HG02885 (cell line): ENCODE results near the gene SFR1.

Experiments
- ATAC-seq: cut with Tn5 transposase; IDR thresholded peaks from one replicate; pipeline ENCODE4 v1.9.1; 2021; ENCODE audit warnings: mild to moderate bottlenecking; ENCODE audit not compliant: unreplicated experiment, poor library complexity

The SFR1 gene

GRCh38 chr10:104121485-104122224, at the start of gene SFR1:
Gene SFR1, plus strand, starts transcription at chr10:104122171. Its CDS starts 13 bp downstream, at chr10:104122184.
- ATAC-seq, result peak; percentile 94

- no peak for ATAC-seq
Measured at GRCh38 chr10:104072786-104073185, 49.2 kb upstream of the SFR1 start.

GRCh38 chr10:104074505-104074904, 47.5 kb upstream of the SFR1 start:
- ATAC-seq, result no peak

GRCh38 chr10:104076743-104077160, 45.2 kb upstream of the SFR1 start:
- no peak for ATAC-seq

GRCh38 chr10:104077247-104077646, 44.7 kb upstream of the SFR1 start:
- ATAC-seq, result no peak

GRCh38 chr10:104077663-104078151, 44.3 kb upstream of the SFR1 start:
- no peak for ATAC-seq

- no peak for ATAC-seq
Measured at GRCh38 chr10:104080762-104081161, 41.2 kb upstream of the SFR1 start.

- ATAC-seq, result no peak
Measured at GRCh38 chr10:104081998-104082397, 40.0 kb upstream of the SFR1 start.

GRCh38 chr10:104084482-104085142, 37.4 kb upstream of the SFR1 start:
- ATAC-seq, result no peak

GRCh38 chr10:104085801-104086400, 36.1 kb upstream of the SFR1 start, which contains the start of gene COL17A1:
Gene COL17A1, minus strand, starts transcription at chr10:104085880. Its CDS starts 5,207 bp downstream, at chr10:104080673.
- no peak for ATAC-seq

- ATAC-seq, result no peak
Measured at GRCh38 chr10:104088239-104088638, 33.7 kb upstream of the SFR1 start.

- ATAC-seq, result no peak
Measured at GRCh38 chr10:104089621-104090020, 32.4 kb upstream of the SFR1 start.

- no peak for ATAC-seq
Measured at GRCh38 chr10:104090611-104091010, 31.4 kb upstream of the SFR1 start.

GRCh38 chr10:104092749-104093148, 29.2 kb upstream of the SFR1 start:
- no peak for ATAC-seq

- no peak for ATAC-seq
Measured at GRCh38 chr10:104096692-104097091, 25.3 kb upstream of the SFR1 start.

GRCh38 chr10:104098358-104098925, 23.5 kb upstream of the SFR1 start:
- no peak for ATAC-seq

- no peak for ATAC-seq
Measured at GRCh38 chr10:104099269-104099668, 22.7 kb upstream of the SFR1 start.

GRCh38 chr10:104099941-104100340, 22.0 kb upstream of the SFR1 start:
- ATAC-seq, result no peak

- no peak for ATAC-seq
Measured at GRCh38 chr10:104100795-104101194, 21.2 kb upstream of the SFR1 start.

GRCh38 chr10:104101902-104102301, 20.1 kb upstream of the SFR1 start:
- no peak for ATAC-seq

GRCh38 chr10:104103956-104104355, 18.0 kb upstream of the SFR1 start:
- no peak for ATAC-seq
